NCI-H2196 (cell line): ENCODE results near the gene LDB2.
"Not testable (repeated sequence)": the region's sequence is repeated elsewhere in the genome, so short reads cannot be mapped to it uniquely, and the experiment has no call there.

Experiments used
- DNase-seq: peaks from one replicate; lab custom pipeline; 2025; ENCODE audit not compliant: unreplicated experiment; lab: John Stamatoyannopoulos, UW

LDB2 gene

DNA sequence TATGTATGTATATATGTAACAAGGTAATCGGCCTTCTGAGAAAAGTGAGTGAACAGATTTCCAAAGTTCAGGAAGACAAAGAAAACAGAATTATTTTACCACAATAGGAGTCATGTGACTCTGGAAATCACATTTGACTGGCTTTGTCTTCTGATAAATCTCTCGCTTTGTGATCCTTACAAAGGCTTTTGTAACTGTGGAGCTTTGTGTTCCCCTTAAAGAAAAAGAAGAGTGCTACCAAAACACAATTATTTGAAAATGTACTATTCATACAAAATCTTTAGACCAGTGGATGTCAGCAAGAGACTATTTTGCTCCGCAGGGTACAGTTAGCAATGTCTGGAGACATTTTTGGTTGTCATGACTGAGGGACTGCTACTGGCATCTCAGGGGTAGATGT is 238.8 kb downstream of the LDB2 start:
- DNase-seq = no peak

DNA sequence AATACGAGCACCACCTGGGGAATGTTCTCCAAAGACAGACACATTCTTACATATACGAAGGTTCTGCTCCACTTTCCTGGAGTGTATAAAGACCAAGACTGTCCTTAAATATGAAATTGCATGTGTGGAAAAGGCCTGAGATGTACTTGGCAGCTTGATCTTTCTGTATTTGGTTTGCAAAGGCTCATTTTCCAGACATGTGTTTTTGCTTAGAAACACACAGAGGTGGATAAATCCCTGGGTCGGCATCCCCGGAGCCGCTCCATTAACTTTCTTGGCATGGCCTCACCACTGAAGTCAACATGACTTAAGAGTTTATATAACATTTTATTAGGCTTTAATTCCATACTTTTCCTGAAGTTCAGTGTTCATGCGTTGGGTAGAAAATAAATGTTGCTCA is 239.4 kb downstream of the LDB2 start:
- no peak for DNase-seq

DNA sequence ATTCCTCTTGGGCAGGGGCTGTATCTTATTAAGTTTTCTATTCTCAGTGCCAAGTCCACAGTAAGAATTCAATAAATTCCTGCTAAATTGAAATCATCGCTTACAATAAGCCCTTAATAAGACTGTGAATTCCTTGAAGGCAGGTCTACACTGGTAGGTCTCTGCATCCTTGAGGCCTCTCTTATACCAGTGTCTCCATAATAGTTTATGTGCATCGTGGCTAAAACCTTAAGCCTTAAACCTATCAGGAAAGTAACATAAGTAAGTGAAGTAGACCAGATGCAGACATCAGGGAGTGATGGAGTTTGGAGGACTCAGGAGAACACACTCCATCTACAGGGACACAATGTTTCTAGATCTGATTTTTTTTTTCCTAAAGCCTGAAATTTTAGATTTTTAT is 240.3 kb downstream of the LDB2 start:
- no peak for DNase-seq

DNA sequence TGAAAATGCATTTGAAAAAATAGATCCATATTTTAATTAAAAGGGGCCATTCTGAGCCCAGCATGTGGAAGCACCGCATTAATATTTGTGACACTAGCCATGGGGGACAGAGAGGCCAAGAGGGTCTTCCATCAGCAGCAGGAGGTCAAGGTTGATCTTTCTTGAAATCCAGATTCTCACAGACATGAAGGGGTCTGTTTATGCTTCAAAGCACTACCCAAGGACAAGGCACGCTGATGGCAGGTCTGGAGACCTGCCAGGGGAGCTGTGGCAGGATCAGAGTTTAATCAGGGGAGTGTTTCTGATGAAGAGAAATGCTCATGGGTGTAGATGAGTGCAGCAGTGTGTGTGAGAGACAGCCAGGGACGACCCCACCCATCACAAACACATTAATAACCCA is 243.3 kb downstream of the LDB2 start:
- DNase-seq = no peak

DNA sequence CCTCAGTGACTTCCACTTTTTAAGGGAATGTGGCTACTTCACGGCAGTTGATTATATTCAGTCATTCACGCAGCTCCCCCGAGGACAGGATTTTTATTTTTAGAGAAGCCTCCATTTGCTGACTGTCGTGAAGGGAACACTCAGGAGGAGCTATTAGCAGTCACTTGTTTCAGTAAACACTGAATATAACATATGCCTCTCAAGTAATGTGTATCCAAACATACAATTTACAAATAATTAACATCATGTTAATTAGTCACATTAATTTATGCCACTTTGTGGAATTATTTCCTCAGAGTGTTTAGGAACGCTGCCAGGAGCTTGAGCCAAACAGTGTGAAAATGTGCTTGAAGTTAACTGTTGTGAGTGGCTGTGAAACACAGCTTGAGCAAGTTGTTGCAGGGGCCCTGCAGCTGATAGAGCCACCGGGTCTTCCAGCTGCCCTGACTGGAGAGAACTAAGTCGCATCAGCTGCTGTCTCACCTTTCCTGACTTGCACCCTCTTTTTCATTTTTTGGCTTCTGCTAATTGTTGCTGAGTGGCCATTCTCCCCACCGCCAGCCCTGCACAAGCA is 245.6 kb downstream of the LDB2 start:
- DNase-seq = no peak

DNA sequence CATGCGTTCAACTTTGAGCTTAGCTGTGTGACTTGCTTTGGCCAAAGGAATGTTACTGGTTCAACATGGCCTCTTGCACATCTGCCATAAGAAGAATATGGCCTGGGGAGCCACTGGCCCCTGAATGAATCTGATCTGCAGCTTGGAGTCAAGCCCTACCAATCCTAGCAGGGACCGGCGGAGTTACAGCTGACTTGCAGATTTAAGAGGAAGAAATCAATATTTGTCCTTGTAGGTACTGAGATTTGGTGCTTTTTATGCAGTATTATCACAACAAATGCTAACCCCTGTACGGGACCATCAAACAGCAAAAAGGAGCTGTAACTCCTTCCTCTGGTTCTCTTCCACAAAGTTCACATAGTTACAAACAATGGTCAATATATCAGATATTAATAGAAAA is 252.0 kb downstream of the LDB2 start:
- DNase-seq = no peak

DNA sequence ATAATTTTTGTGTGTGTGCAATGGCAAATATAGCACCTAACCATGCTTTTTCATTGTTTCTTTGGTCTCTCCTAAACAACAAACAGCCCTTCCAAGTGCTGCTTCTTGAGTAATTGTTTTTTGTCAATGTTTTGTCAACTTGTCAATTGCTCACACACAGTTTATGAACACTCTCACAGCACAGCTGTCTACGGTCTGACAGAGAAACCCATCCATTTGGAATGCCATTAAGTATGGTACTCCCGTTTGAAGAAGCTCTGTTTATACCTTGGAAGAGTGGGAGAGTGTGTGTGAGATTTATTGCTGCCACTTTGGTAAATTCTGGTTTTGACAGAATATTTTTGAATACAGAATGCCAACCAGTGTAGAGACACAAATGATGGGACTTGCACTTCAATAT is 254.6 kb downstream of the LDB2 start:
- no peak for DNase-seq

DNA sequence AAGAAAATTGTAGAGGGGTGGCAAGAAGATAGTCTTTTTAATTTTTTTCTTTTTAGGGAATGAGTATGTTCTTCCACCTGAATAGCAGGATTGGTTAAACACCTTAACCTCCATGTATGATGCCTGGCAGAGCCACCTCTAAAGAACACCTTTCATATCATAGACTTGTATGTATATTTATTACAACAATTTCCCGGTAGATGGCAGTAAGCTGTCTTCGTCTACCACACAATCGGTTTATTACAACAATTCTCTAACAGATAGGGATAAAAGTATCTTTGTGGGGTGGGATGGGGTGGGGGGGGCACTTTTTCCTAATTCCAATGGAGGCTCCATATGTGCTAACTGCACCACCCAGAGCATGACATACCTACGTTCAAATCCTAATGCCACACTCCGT is 255.5 kb downstream of the LDB2 start:
- no peak for DNase-seq

DNA sequence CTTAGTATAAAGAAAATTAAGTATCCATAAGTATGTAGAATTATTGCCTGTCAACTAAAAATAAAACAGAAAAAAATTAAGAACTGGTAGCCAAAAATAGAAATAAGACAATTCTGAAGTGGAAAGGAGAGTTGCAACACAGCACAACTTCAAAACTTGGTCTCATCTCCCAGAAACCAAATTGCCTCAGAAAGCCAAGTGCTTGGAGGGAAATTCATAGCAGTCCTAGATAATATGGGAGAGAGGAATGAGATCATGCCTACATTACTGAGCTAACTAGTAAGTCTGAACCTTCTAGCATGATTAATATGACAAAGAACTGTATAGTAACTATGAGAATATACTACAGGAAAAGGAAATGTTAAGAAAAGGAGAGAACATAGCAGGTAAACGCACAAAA is 256.5 kb downstream of the LDB2 start:
- no peak for DNase-seq

DNA sequence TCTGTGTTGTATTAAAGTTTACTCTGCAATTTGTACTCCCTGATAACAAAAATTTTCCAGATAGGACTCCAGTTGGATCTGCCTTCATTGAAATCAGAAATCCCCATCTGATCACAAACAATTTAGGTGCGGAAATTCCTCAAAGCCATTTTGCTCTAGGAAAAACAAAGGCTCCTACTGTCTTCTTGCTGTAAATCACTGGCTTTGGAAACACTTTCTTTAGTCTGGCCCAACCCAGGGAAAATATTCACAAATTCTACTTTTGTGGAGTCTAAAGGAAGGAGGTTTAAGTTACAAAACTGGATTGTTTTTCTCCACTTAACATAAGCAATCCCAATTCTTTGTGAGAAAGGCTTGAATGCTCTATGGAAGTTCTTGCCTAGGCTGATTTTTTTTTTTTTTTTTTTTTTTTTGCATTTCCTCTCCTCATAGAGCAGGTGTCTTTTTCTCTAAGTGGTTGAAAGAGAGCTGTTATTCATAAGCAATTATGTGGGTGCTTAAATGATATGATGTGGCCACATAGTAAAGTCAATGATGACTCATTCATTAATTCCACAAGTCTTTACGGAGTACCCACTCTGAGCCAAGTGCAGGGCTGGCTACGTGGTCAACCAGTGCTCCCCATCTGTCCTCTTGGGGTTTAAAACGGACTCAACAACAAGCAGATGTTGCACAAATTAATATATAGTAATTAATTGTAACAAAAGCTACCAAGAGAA is 261.4 kb downstream of the LDB2 start:
- no peak for DNase-seq

DNA sequence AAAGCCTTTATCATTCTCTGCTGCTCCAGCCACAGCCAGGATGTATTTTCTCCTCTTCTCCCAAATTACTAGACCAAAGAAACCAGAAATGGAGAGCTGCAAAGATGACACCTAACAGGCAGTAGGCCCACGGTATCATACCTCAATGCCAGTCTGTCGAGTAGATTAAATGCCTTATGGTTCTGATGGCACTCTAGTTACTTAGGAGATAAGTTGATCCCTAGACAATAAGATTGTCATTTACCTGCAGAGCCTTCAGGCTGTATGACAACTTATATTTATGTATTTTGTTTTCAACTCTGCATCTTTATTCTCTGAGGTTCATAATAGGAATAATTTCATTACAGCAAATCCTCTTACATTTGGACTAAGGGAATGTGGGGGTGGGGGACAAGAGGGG is 262.1 kb downstream of the LDB2 start:
- DNase-seq = no peak

DNA sequence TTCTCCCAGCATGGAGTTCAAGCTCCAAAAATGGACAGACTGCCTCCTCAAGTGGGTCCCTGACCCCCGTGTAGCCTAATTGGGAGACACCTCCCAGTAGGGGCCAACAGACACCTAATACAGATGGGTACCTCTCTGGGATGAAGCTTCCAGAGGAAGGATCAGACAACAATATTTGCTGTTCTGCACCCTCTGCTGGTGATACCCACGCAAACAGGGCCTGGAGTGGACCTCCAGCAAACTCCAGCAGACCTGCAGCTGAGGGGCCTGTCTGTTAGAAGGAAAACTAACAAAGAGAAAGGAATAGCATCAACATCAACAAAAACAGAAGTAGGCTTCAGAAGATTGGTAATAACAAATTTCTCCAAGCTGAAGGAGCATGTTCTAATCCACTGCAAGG is 269.2 kb downstream of the LDB2 start:
- not testable (repeated sequence) for DNase-seq

DNA sequence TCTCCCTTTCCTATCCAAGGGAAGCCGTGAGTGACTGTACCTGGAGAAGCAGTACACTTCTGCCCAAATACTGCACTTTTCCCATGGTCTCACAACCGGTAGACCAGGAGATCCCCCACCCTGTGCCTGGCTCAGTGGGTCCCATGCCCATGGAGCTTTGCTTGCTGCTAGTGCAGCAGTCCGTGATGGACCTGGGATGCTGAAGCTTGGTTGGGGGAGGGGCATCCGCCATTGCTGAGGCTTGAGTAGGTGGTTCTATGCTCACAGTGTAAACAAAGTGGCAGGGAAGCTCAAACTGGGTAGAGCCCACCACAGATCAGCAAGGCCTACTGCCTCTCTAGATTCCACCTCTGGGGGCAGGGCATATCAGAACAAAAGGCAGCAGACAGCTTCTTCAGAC is 269.6 kb downstream of the LDB2 start:
- not testable (repeated sequence) for DNase-seq

DNA sequence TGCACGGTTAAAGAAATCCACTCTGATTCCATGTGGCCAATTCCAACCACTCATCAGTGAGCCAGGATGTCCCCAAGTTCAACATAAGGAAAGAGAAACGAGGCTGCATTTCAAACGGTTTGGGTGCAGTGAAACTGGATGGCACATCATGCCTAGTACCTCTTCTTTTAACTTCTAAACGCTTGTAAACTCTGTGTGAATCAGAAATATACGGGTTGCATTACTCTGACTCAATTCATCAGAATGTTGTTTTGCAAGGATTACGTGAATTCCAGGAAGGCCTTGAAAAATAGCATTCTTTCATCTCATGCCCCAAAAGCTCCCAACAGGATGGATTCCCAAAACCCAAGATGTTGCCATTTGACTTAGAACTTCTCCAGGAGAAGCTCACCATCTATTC is 270.4 kb downstream of the LDB2 start:
- DNase-seq = no peak

DNA sequence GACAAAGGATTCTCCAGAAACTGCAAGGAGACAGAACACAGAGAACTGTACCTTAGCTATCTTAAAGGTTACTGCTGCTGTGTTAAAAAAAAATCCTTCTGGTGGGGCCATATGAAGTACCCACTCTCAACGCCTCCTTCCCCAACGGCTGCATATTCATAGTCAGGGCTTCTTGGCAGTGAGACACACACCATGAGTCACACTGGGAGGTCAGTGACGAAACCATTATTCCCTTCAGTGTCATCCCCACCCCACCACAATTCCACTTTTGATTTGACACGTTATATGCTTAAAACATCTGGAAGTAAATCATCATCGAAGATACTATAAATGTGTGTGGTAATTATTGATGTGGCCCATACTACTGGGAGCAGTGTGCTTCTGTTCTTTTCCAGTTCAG is 271.5 kb downstream of the LDB2 start:
- no peak for DNase-seq

DNA sequence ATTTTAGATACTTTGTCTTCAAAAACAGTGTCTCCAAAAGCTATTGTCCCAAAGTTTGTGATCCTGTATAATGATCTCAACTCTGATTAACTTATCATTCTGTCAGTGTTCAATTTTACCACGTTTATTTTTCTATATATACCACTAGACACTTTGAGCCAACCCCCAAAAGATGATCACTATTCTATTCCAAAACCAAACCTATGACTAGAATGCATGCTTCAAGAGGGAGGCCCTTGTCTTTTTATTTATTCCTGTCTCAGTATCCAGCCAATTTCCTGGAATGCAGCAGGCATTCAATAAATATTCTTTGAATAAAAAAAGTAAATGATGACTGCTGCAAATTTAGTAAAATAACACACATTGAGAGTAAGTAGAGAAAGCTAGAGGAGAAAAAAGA is 275.6 kb downstream of the LDB2 start:
- no peak for DNase-seq

DNA sequence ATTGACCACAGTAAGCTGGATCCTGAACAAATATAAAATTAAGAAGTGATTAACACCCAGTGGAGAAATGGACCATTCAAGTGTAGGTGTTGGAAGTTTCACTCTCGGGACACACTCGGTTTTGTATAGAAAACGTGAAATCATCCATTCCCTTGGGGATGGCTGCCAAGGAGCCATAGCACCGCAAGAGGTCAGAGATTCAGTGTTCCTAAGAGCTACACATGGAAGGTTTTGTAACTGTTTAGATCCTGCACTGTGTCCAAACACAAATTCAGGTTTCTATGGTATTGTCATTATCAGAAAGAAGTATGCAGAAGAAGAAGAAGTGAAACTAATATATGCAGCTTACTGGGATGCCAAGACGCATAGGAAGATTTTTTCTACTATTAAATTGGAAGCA is 281.0 kb downstream of the LDB2 start:
- no peak for DNase-seq

DNA sequence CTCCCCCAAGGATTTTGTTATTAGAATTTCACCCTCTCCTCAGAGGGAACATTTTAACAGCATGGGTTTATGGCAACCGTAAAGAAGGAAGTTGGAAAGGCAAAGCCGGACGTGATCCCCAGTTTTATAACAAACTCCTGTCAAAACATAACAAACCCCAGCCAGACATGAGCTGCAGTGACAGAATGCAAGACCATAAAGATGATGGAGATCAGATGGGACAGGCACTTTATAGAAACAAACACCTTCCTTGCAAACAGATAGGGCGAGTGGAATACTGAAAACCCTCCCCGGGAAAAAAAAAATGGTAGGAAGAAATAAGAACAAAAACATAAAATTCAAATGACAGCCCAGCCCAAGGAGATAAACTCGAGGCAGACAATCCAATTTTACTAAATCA is 281.4 kb downstream of the LDB2 start:
- DNase-seq = no peak

DNA sequence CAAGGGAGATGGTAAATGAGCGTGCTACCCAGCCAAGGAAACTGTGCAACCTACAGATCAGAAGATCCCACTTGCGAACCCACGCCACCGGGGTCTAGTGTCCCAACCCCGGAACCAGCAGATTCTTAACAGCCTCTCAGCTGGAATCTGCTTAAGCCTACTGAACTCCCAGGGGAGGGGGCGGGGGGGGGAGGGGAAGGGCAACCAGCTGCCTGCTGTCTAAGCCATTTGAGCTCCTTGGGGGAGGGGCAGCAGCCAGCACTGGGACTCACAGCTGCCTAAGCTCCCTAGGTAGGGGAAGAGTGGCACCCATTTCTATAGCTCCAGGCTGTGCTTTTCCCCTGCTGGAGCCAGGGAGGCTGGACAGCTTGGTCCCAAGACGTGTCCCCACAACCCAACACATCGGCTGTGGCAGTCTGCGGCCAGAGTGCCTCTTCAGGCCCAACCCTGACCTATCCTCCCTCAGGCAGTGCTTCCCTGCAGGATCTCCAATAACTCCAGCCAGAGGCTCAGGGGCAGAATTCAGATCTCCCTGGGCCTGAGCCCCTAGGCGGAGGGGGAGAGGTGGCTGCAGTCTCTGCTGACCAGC is 289.2 kb downstream of the LDB2 start:
- DNase-seq = no peak

DNA sequence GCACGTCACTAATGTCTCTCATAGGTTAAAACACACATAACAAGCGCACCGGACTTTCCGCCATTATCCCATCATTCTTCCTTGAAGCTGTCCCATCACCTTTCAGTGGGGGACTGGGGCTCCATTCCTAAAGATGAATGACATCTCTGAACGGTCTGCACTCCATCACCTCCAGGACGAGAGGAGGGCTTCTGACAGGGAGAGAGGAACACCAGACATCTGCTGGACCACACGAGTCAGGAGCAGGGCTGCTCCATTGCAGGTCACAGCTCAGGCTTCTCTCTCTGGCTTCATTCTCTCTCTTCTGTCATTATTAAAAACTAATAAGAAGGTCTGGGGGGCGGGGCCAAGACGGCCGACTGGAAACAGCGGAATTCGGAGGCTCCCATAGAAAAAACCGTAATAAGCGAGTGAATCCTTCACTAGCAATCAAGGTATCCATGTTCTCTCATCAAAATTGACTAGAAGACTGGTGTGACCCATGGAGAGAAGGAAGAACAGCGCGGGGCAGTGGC is 289.8 kb downstream of the LDB2 start:
- DNase-seq = no peak

DNA sequence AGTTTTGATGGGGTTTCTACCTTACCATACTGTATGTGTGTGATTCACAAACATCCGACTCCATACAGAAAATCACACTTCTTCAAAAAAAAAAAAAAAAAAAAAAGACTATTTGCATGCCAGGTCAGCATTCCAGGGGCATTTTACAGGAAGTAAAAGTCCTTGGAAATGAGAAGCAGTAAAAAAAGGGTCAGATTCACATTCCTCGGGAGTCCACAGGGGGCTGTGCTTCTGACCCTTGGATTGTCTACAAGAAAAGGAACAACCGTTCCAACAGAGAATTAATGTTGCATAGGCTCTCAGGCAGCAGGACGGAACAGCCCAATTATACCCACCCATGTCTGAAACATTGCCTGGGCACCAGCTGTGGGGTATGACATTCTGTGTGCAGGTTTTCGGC is 290.3 kb downstream of the LDB2 start:
- DNase-seq = no peak

DNA sequence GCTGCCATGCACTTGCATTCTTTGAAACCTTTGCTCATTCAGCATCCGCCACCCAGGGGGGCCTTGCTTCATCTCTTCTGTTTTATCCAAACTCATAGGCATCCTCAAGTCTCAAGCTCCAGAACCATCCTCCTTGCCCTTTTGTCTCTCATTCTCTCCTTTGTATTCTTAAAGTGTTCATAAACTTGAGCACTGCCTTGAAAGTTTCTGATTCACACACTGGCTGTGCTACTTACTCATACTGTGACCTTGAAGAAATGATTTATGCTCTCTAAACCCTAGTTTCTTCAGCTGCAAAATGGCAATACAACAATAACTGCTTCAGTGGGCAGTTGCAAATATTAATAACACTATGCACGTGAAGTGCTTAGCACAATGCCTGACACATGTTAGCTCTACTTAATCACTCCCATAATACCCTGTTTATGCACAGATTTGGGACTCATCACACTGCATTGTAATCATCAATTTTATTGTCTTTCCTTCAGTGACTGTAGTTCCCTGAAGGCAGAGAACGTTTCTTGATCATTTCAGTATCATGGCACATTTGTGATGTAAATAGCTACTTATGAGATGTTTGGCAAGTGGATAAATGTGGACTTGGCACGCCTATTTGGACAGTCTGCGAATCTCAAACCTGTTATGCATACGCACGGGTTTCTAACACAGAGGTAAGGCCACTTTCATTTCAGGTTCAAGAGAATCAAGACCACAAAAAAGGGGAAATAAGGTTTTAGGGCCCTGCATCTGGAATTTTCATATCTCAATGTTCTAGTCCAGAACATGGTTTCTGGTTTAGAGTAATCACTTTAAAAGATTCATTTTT is 291.0 kb downstream of the LDB2 start:
- DNase-seq = no peak
